Measurements from ENCODE around the gene VSIG8.
A peak's percentile ranks its signal among the peaks of the same experiment; 100 is the strongest.

VSIG8 gene

GRCh38 chr1:159883134-159883533 lies 20.7 kb upstream of the VSIG8 start:
- DNase-seq (ENCODE audit: low spot score), result no peak

- peak; percentile 57 for DNase-seq (ENCODE audit: low spot score)
Measured at GRCh38 chr1:159882527-159882862, 20.0 kb upstream of the VSIG8 start.

- DNase-seq (ENCODE audit: low spot score), result peak; percentile 98
Measured at GRCh38 chr1:159881622-159882526, 19.4 kb upstream of the VSIG8 start.

- no peak for DNase-seq (ENCODE audit: low spot score)
Measured at GRCh38 chr1:159880430-159880829, 18.0 kb upstream of the VSIG8 start.

GRCh38 chr1:159879977-159880376 lies 17.5 kb upstream of the VSIG8 start:
- no peak for DNase-seq (ENCODE audit: low spot score)

- DNase-seq (ENCODE audit: low spot score), result no peak
Measured at GRCh38 chr1:159879136-159879535, 16.7 kb upstream of the VSIG8 start.

GRCh38 chr1:159877695-159878444 lies 15.4 kb upstream of the VSIG8 start:
- no peak for DNase-seq (ENCODE audit: low spot score)

- DNase-seq (ENCODE audit: low spot score), result no peak
Measured at GRCh38 chr1:159873530-159874143, 11.2 kb upstream of the VSIG8 start.

- DNase-seq (ENCODE audit: low spot score), result no peak
Measured at GRCh38 chr1:159872891-159873290, 10.4 kb upstream of the VSIG8 start.

GRCh38 chr1:159870704-159871103 lies 8.2 kb upstream of the VSIG8 start:
- DNase-seq (ENCODE audit: low spot score), result no peak

GRCh38 chr1:159869607-159870006 lies 7.2 kb upstream of the VSIG8 start:
- no peak for DNase-seq (ENCODE audit: low spot score)

- DNase-seq (ENCODE audit: low spot score), result peak; percentile 41
Measured at GRCh38 chr1:159869173-159869572, 6.7 kb upstream of the VSIG8 start.

- no peak for DNase-seq (ENCODE audit: low spot score)
Measured at GRCh38 chr1:159868766-159869165, 6.3 kb upstream of the VSIG8 start.

GRCh38 chr1:159867664-159868026 lies 5.2 kb upstream of the VSIG8 start:
- DNase-seq (ENCODE audit: low spot score), result peak; percentile 33

- DNase-seq (ENCODE audit: low spot score), result no peak
Measured at GRCh38 chr1:159866905-159867663, 4.6 kb upstream of the VSIG8 start.

- DNase-seq (ENCODE audit: low spot score), result no peak
Measured at GRCh38 chr1:159866066-159866465, 3.6 kb upstream of the VSIG8 start.

GRCh38 chr1:159864262-159864661 lies 1.8 kb upstream of the VSIG8 start:
- DNase-seq (ENCODE audit: low spot score), result no peak

GRCh38 chr1:159862031-159862430 lies 426 bp downstream of the VSIG8 start:
- DNase-seq (ENCODE audit: low spot score), result no peak

- no peak for DNase-seq (ENCODE audit: low spot score)
Measured at GRCh38 chr1:159861218-159861617, 1.2 kb downstream of the VSIG8 start.

GRCh38 chr1:159860456-159860855 lies 2.0 kb downstream of the VSIG8 start:
- DNase-seq (ENCODE audit: low spot score), result no peak

GRCh38 chr1:159859767-159860322 lies 2.6 kb downstream of the VSIG8 start:
- no peak for DNase-seq (ENCODE audit: low spot score)

- DNase-seq (ENCODE audit: low spot score), result no peak
Measured at GRCh38 chr1:159857889-159858288, 4.6 kb downstream of the VSIG8 start.
